Nephron progenitor cell (in vitro differentiated cells): ENCODE data around the gene IL10RA.

Experiments
- DNase-seq: peaks from one replicate; pipeline ENCODE4 v3.0.0; 2021
- H3K27ac Mint-ChIP-seq: 2 replicates; pipeline ENCODE4 v1.8.0; 2021; ENCODE audit warnings: mild to moderate bottlenecking, moderate library complexity, mixed read lengths
- H3K27me3 Mint-ChIP-seq: 2 replicates; pipeline ENCODE4 v1.8.0; 2021; ENCODE audit warnings: mild to moderate bottlenecking, low read depth, mixed read lengths; ENCODE audit not compliant: poor library complexity
- H3K36me3 Mint-ChIP-seq: 2 replicates; pipeline ENCODE4 v1.8.0; 2021; ENCODE audit warnings: low read depth, mixed read lengths
- H3K4me1 Mint-ChIP-seq: 2 replicates; pipeline ENCODE4 v1.8.0; 2021; ENCODE audit warnings: mixed read lengths
- H3K4me3 Mint-ChIP-seq: 2 replicates; pipeline ENCODE4 v1.8.0; 2021; ENCODE audit warnings: mild to moderate bottlenecking, moderate library complexity, mixed read lengths
- H3K9me3 Mint-ChIP-seq: 2 replicates; pipeline ENCODE4 v1.8.0; 2021; ENCODE audit warnings: mild to moderate bottlenecking, moderate library complexity, mixed read lengths
- CTCF ChIP-seq: fragments of 200-600 bp; sonication (generic); IDR thresholded peaks from 2 replicates; pipeline ENCODE4 v1.5.0; 2021; ENCODE audit warnings: antibody characterized with exemption

Gene IL10RA

GRCh38 chr11:117992136-117992535, 5.9 kb downstream of the IL10RA start:
- no peaks in the 10 kb centered on the region for H3K9me3 Mint-ChIP-seq
- no peak for TF ChIP-seq CTCF
- no peak overlapping the region for H3K27ac Mint-ChIP-seq
- DNase-seq, result no peak
- H3K27me3 Mint-ChIP-seq, result peaks cover 32% of the 10 kb centered on the region
- H3K4me1 Mint-ChIP-seq, result peaks cover 4% of the 10 kb centered on the region
- H3K4me3 Mint-ChIP-seq, result no peak overlapping the region
- no peaks in the 10 kb centered on the region for H3K36me3 Mint-ChIP-seq

DNA sequence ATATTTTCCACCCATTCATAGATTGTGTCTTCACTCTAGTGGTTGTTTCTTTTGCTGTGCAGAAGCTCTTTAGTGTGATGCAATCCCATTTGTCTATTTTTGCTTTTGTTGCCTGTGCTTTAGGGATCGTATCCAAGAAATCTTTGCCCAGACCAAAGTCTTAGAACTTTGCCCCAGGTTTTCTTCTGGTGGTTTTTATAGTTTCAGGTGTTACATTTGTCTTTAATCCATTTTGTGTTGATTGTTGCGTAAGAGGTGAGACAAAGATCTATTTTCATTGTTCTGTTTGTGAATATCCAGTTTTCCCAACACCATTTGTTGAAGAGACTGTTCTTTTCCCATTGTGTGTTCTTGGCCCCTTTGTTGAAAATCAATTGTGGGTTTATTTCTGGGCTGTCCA, 6.4 kb downstream of the IL10RA start:
- Mint-ChIP-seq H3K36me3 (no peaks in the 10 kb centered on the region), H3K4me1 (peaks cover 4% of the 10 kb centered on the region), H3K4me3 (no peak overlapping the region), H3K9me3 (no peaks in the 10 kb centered on the region), H3K27me3 (peaks cover 27% of the 10 kb centered on the region), H3K27ac (no peak overlapping the region)
- TF ChIP-seq CTCF, result no peak
- DNase-seq, result no peak

DNA sequence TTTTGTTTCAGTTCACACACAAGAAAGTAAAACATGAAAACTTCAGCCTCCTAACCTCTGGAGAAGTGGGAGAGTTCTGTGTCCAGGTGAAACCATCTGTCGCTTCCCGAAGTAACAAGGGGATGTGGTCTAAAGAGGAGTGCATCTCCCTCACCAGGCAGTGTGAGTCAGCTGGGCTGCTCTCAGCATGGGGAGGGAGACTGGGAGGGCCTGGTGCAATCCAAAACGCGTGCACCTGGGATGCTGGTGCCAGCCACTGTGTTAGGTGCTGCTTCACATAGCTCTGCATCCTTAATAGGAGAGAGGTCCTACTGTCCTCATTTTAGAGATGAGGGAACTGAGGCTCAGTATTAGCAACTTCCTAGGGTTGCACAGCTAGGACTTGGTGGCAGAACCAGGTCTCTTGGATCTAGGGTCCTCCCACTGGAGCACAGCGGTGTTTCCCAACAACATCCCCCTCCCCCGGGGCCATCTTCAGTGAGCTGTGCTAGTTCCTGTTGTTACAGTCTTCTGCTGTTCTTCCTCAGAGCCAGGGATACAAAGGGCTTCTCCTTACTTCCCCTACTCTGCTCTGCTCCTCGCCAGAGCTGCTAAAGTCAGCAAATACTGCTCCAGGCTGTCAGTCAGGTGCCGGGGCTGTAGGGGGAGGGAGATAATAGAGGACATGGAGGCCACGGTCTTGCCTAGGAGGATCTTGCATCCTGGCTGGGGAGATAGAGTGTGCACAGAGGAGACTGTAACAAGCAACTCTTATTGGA, 8.0 kb downstream of the IL10RA start:
- DNase-seq, result no peak
- Mint-ChIP-seq H3K27ac (no peak overlapping the region), H3K36me3 (no peaks in the 10 kb centered on the region), H3K9me3 (no peaks in the 10 kb centered on the region), H3K4me1 (peaks cover 4% of the 10 kb centered on the region), H3K27me3 (peaks cover 16% of the 10 kb centered on the region), H3K4me3 (no peak overlapping the region)
- no peak for TF ChIP-seq CTCF

DNA sequence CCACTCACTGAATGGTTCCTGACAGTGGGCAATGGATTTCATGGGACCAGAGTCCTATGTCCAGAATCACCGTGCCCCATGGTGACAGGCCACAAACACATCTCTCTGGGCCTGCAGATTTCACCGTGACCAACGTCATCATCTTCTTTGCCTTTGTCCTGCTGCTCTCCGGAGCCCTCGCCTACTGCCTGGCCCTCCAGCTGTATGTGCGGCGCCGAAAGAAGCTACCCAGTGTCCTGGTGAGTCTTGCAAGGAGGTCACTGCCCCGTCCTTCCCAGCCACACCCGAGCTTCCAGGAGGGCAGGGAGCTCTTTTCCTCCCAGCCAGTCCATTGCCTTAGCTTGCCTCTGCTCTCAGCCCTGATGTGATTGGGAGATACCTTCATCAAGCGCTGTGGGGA, 9.3 kb downstream of the IL10RA start:
- no peak for DNase-seq
- H3K27ac Mint-ChIP-seq, result no peak overlapping the region
- H3K4me1 Mint-ChIP-seq, result peaks cover 4% of the 10 kb centered on the region
- H3K36me3 Mint-ChIP-seq, result no peaks in the 10 kb centered on the region
- H3K4me3 Mint-ChIP-seq, result no peak overlapping the region
- no peaks in the 10 kb centered on the region for H3K9me3 Mint-ChIP-seq
- H3K27me3 Mint-ChIP-seq, result peaks cover 11% of the 10 kb centered on the region
- no peak for TF ChIP-seq CTCF

GRCh38 chr11:117996058-117996457, 9.9 kb downstream of the IL10RA start:
- H3K27me3 Mint-ChIP-seq, result peaks cover 13% of the 10 kb centered on the region
- H3K9me3 Mint-ChIP-seq, result no peaks in the 10 kb centered on the region
- H3K36me3 Mint-ChIP-seq, result no peaks in the 10 kb centered on the region
- no peak overlapping the region for H3K27ac Mint-ChIP-seq
- no peak for DNase-seq
- H3K4me1 Mint-ChIP-seq, result peaks cover 4% of the 10 kb centered on the region
- TF ChIP-seq CTCF, result no peak
- H3K4me3 Mint-ChIP-seq, result no peak overlapping the region

- Mint-ChIP-seq H3K4me1 (peaks cover 7% of the 10 kb centered on the region), H3K9me3 (no peaks in the 10 kb centered on the region), H3K27ac (no peak overlapping the region), H3K4me3 (no peak overlapping the region), H3K36me3 (no peaks in the 10 kb centered on the region), H3K27me3 (peaks cover 13% of the 10 kb centered on the region)
- no peak for DNase-seq
- TF ChIP-seq CTCF, result no peak
Measured at GRCh38 chr11:117997406-117997805, 11.2 kb downstream of the IL10RA start.
